GM12873 (cell line): Measurements from ENCODE around the gene PHACTR3.

Experiments
- CTCF ChIP-seq: IDR thresholded peaks from 2 replicates; pipeline ENCODE4 v1.5.1; 2012; ENCODE audit warnings: low read depth, mild to moderate bottlenecking, moderate library complexity, low read length, control low read depth; ENCODE audit not compliant: insufficient read depth; ENCODE audit errors: missing control alignments

The PHACTR3 gene

GRCh38 chr20:59741073-59741472 lies 136.7 kb downstream of the PHACTR3 start:
- no peak for TF ChIP-seq CTCF

GRCh38 chr20:59742351-59743095 lies 138.2 kb downstream of the PHACTR3 start:
- no peak for TF ChIP-seq CTCF

GRCh38 chr20:59743308-59743707 lies 139.0 kb downstream of the PHACTR3 start:
- TF ChIP-seq CTCF, result no peak

GRCh38 chr20:59743767-59744485 lies 139.6 kb downstream of the PHACTR3 start:
- TF ChIP-seq CTCF, result peak; percentile 54

- no peak for TF ChIP-seq CTCF
These were observed 140.4 kb downstream of the PHACTR3 start for GRCh38 chr20:59744756-59745155.

- TF ChIP-seq CTCF, result no peak
These were observed 140.9 kb downstream of the PHACTR3 start for GRCh38 chr20:59745201-59745600.

GRCh38 chr20:59745716-59746115 lies 141.4 kb downstream of the PHACTR3 start:
- no peak for TF ChIP-seq CTCF
